T follicular helper cell (primary cell): ENCODE data around the gene SLIT3.

Experiments
- DNase-seq: peaks from one replicate; pipeline ENCODE4 v3.0.0-alpha.2; 2020; ENCODE audit warnings: low read depth

The SLIT3 gene

DNA sequence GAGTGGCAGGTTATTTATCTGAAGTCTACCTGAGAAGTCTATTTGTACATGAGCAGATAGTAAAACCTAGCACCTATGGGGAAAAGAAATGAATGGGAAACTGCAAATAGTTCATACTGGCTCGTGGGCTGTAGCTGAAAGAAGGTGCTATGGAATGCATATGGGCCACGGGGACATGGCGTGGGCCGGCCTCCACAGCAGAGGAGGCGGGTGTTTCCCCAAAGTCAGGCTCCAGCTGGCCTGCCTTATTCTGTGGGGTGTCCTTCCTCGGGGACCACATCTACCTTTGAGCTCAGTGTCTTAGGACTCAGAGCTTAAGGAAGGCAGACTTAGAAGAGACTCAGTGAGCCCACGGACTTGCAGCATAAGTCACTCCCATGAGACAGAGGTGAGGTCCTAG lies 371.3 kb downstream of the SLIT3 start:
- DNase-seq: no peak

DNA sequence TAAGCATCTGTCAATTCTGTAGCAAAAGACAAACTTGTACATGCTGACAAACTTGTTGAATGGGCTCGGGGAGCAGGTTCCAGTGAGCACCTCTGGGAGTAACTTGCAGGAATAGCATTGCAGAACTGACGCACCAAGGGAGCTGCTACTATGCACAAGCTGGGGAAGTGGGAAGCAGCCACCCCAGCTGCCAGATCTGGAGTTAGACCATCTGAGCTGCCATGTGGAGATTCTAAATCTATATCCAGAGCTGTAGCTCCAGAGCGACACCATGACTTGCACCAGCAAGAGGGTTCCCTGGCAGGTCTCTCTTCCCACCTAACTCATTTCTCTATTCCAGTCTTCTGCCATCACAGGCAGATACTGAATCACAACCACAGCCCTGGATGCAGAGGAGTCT lies 375.8 kb downstream of the SLIT3 start:
- DNase-seq: no peak

GRCh38 chr5:168921147-168921866 lies 379.6 kb downstream of the SLIT3 start:
- no peak for DNase-seq

DNA sequence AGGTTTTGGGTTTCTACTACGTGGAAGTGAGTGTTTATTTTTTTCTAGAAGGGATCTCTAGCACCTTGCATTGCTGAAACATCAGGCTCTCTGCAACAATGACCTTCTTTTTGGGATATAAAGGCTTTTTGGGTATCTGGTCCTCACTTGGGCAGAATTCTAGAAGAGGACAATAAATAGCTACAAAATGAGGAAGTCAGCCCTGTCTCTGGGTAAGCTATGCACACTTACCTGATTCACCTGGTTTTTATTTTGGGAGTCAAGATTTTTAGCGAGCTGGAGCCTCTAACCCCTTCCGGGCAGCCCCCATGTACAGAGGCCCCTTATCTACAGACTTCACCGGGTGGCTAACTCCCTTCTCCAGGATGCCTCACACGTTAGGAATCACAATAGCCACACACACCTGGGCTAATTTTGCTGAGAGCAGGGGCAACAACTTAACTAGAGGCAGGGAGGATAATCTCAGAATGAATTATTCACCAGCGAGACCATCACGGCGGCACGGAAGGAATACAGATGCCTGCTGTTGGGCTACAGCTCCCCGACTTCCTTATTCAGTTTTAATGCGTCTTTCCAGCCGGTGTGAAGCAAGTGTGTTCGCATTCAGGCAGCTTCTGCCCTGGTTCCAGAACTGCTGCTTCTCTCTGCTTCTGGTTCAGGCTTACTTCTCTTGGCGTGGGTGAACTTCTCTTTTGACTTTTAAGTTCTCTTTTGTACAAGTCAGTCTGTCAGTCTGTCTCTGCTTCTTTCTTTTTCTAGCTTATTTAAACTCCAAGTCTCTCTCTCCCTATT lies 380.7 kb downstream of the SLIT3 start:
- no peak for DNase-seq

GRCh38 chr5:168917947-168918600 lies 382.9 kb downstream of the SLIT3 start:
- DNase-seq: no peak

DNA sequence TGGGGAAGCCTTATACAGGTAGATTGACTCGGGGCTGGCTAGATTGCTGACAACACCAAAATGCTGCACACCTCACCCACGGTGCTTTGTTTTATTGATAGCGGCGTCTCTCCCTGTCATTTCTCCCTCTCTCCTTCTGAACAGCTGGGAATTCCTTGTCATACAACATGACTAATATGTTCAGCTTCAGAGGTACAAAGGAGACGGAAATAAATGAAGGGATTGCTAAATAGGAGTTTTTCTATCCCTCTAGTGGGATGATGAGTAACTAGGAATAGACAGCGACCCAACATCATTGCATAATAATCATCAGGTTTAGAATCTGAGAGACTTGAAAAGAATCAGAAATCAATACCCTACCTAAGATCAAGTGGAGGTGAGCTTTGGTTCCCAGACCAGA lies 384.1 kb downstream of the SLIT3 start:
- no peak for DNase-seq

DNA sequence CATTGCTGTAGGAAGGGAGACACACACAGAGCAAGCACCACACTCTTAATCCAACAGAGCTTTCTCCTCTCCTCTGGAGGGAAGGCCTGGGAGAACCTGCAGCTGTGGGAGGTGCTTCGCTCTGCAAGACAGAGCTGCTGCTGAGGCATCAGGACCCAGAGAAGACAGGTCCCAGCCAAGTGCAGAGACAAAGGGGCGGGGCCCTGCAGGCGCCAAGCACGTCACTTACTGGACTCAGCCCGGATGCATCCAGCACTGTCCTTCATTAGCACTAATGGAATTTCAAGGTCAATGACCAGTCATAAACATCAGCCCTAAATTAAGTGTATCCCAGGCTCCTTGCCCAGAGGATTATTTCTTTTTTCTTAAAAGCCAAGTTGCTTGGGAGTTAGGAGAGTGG lies 384.7 kb downstream of the SLIT3 start:
- no peak for DNase-seq

- no peak for DNase-seq
Measured at GRCh38 chr5:168914491-168914890, 386.4 kb downstream of the SLIT3 start.

GRCh38 chr5:168910874-168911273 lies 390.1 kb downstream of the SLIT3 start:
- DNase-seq: no peak

- DNase-seq: no peak
Measured at GRCh38 chr5:168908207-168908606, 392.7 kb downstream of the SLIT3 start.

DNA sequence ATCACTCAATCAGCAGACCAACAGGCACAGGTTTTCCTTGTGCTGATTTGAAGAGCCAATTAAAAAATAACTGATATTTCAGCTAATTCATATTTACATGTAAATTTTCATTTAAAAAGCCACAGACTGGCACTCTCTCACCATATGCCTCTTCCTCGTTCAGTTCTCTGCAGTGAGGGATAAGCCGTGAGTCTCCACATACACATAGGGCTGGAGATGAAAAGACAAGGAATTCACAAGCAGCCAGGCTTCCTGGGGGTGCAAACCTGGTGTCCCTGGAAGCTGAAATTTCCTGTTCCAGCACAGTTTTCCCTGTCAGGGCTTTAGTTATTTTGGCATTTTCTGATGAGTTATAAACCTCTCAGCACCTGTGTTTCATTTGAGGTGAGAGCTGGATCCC lies 397.9 kb downstream of the SLIT3 start:
- DNase-seq: no peak

GRCh38 chr5:168899673-168900072 lies 401.3 kb downstream of the SLIT3 start:
- DNase-seq: no peak

- no peak for DNase-seq
Measured at GRCh38 chr5:168899264-168899663, 401.7 kb downstream of the SLIT3 start.

GRCh38 chr5:168898247-168898911 lies 402.6 kb downstream of the SLIT3 start:
- no peak for DNase-seq

DNA sequence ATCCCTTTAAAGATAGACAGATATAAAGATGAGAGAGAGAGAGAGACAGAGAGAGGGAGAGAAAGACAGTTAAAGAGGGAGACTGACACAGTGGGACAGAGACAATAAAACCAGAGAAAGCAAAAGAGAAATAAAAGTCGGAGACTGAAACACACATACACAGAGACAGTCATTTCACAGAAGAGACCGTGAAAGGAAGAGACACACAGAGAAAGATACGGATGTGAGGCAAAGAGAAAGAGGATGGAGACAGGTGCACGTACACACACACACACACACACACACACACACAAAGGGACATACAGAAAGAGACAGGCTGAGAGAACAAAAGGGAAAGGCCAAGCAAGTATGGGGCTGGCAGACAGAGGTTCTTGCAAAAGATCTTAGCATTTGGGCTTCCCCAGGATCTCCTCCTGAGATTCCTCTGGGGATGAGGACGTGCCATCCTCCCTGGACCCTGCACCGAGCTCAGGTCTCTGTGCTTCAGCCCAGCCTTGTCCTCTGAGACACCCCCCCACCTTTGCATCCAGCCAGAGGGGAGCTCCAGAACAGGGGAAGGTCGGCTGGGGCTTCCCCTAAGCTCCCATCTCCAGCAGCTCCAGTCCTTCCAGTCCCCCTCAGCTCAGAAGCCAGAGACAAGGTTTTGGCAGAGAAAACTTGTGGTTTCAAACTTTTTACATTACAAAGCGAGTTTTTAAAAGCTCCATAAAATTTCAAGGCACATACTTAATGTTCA lies 403.4 kb downstream of the SLIT3 start:
- DNase-seq: no peak

GRCh38 chr5:168895295-168896071 lies 405.5 kb downstream of the SLIT3 start:
- DNase-seq: no peak

- DNase-seq: no peak
Measured at GRCh38 chr5:168893283-168893682, 407.7 kb downstream of the SLIT3 start.

DNA sequence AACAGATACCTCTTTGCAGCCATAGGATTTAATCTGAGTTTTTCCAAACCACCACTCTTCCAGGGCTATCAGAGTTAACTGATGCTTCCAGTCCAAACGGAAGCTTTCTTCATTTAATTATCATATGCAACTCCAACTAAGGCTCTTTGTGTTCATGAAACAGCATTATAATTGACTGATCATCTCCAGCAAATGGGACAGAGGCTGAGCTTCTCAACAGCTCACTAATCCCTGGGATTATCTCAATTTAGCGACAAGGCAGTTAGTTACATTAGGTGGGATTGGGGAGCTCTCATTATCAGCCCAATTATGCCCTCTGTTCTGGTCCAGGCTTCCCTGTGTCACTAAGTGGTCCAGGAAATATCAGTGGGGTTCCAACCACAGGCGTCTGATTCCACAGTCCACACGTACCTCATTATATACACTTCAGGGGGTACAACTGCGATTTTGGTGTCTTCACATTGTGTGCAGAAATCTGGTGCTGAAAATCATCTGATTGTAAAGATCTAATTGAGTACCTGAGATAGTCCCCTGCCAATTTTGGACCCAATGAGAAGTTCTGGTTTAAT lies 408.2 kb downstream of the SLIT3 start:
- no peak for DNase-seq

DNA sequence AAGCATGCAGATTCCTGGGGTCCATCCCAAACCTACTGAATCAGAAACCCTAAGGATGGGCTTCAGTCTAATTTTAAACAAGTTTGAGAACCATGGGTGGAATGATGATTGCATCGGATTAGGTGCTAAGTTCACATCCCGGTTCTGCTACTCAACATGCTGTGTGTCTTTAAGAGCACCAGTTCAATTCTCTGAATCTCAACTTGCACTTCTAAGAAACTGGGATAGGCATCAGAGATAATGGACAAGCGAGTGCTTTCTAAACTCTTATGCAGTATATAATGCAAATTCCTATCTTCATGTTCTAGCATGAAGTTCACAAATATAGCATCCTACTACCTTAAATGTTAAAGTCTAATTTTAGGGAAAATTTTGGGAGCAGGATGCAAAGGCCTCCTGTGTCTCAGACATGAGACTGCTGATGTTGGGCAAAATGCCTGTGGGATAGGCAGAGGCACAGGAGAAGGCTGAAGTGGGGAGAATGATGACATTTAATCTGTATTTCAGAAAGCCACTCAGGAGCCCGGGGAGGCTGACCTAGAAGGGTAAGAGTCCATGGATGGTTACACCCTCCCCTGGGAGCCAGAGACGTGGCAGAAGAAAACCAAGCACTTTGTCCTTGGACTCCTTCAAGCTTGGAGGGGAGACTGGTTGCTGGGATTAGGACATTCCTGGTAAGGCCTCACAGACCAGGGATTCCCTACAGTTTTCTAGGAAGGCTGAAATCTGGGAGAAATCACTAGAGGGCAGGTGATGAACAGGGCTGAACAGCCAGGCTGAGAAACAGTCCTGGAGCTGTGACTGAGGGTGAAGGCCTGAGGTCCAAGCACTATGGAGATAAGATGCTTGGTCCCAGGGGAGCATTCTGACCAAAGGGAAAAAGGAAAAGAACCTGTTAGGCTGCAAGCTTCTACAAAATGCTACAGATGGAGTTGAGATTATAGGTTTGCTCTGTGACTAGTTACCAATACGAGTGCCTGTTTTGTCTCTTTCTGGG lies 409.8 kb downstream of the SLIT3 start:
- DNase-seq: no peak
